K562 (cell line): ENCODE results near the gene VKORC1. TPM values are rescaled to one million over a fixed set of nuclear protein-coding genes. Genes with fewer than 3 reads are reported as not detected.

Experiments
- ARNT ChIP-seq, 2 experiments: fragments of 450-650 bp; IDR thresholded peaks; 2 replicates each; pipeline ENCODE4 v1.6.1; 2016; ENCODE audit warnings: mild to moderate bottlenecking in 1 of 2
- CREBBP ChIP-seq: IDR thresholded peaks from one replicate; pipeline ENCODE4 v1.6.1; 2012; ENCODE audit warnings: low read depth, mild to moderate bottlenecking, control low read depth, inconsistent platforms, low read length
- CSDE1 ChIP-seq, 2 experiments: fragments of 450-650 bp; IDR thresholded peaks; 2 replicates each; pipeline ENCODE4 v1.6.1; 2016; ENCODE audit warnings: mild to moderate bottlenecking in 1 of 2
- HDAC1 ChIP-seq, 2 experiments: fragments of 450-650 bp; IDR thresholded peaks; 2 replicates each; pipeline ENCODE4 v1.6.1; 2016 to 2017; ENCODE audit warnings: inconsistent platforms in 1 of 2, mild to moderate bottlenecking in 1 of 2, moderate library complexity in 1 of 2
- JUND ChIP-seq, 2 experiments: IDR thresholded peaks; 2 replicates in 1 of 2; 3 replicates in 1 of 2; pipeline ENCODE4 v1.6.1; 2011; ENCODE audit warnings: borderline replicate concordance in 2 of 2, low read depth in 2 of 2, low read length in 2 of 2, improper control_type of control experiment in 1 of 2, missing biosample characterization in 1 of 2, missing genetic modification characterization in 1 of 2, missing genetic modification reagents in 1 of 2
- LCOR ChIP-seq: sonication (generic); formaldehyde crosslinking; IDR thresholded peaks from 2 replicates; pipeline ENCODE4 v1.8.0; 2022; ENCODE audit warnings: mild to moderate bottlenecking, missing genetic modification reagents
- NFIX ChIP-seq: fragments of 250-450 bp; sonication (Bioruptor Pico); IDR thresholded peaks from 2 replicates; pipeline ENCODE4 v1.4.0; 2020; ENCODE audit warnings: low read depth, mild to moderate bottlenecking, moderate library complexity
- PHB ChIP-seq: fragments of 250-450 bp; sonication (Bioruptor Pico); IDR thresholded peaks from 2 replicates; pipeline ENCODE4 v1.5.0; 2021
- TAF9B ChIP-seq: fragments of 450-650 bp; IDR thresholded peaks from 2 replicates; pipeline ENCODE4 v1.6.1; 2018; ENCODE audit warnings: mild to moderate bottlenecking; ENCODE audit not compliant: partially characterized antibody
- U2AF2 ChIP-seq: fragments of 200-400 bp; formaldehyde crosslinking; optimal IDR thresholded peaks from 2 replicates; pipeline ENCODE3; 2017; ENCODE audit warnings: low read depth, mild to moderate bottlenecking, low read length
- ZNF444 ChIP-seq: fragments of 250-450 bp; sonication (Bioruptor Pico); IDR thresholded peaks from 2 replicates; pipeline ENCODE4 v1.4.0; 2020; ENCODE audit warnings: mild to moderate bottlenecking, moderate library complexity
- polyA plus RNA-seq, 8 experiments: library from polyadenylated mRNA; depleted of rRNA in 4 of 8; stranded (reverse) in 5 of 8; unstranded in 3 of 8; fragments of >200 nt; fragmentation: Nextera tagmentation in 2 of 8; fragmentation: Illumina TruSeq in 1 of 8; extraction: Ambion mirVana in 2 of 8; extraction: Trizol in 1 of 8; gene quantifications; 2 replicates each; pipeline versions ENCODE4 v1.2.1 to v1.2.3, GENCODE V29; 2011 to 2014; ENCODE audit warnings: inconsistent platforms in 1 of 8, missing spikeins in 1 of 8
- total RNA-seq, 7 experiments: library from RNA; depleted of rRNA in 6 of 7; stranded (reverse); fragments of >200 nt in 6 of 7; fragmentation: Illumina TruSeq in 2 of 7; extraction: Trizol in 2 of 7; gene quantifications; 2 replicates each; pipeline versions ENCODE4 v1.2.1 to v1.2.3, GENCODE V29; 2011 to 2021; ENCODE audit warnings: low replicate concordance in 1 of 7
- TF ChIP-seq, protein P1 (sequence below): fragments of 450-650 bp; IDR thresholded peaks from 2 replicates; pipeline ENCODE4 v1.6.1; 2014; ENCODE audit warnings: low read depth, mild to moderate bottlenecking, moderate library complexity, borderline replicate concordance
- TF ChIP-seq, protein P2 (sequence below), 2 experiments: IDR thresholded peaks in 1 of 2; conservative IDR thresholded peaks in 1 of 2; 2 replicates each; pipeline ENCODE4 v1.6.1; 2016; ENCODE audit warnings: low read depth in 2 of 2, mild to moderate bottlenecking in 1 of 2, missing compliant biosample characterization in 1 of 2, missing genetic modification characterization in 1 of 2, moderate library complexity in 1 of 2
- TF ChIP-seq, protein P3 (sequence below): fragments of 450-650 bp; conservative IDR thresholded peaks from 2 replicates; pipeline ENCODE4 v1.6.1; 2016; ENCODE audit warnings: missing genetic modification characterization, low read depth, mild to moderate bottlenecking, missing compliant biosample characterization, moderate library complexity
- TF ChIP-seq, protein P4 (sequence below): IDR thresholded peaks from 2 replicates; pipeline ENCODE4 v1.6.1; 2016; ENCODE audit warnings: missing genetic modification characterization, missing compliant biosample characterization
- TF ChIP-seq, protein P5 (sequence below): IDR thresholded peaks from 2 replicates; pipeline ENCODE4 v1.6.1; 2011; ENCODE audit warnings: borderline replicate concordance, low read depth, mild to moderate bottlenecking, moderate library complexity, low read length; ENCODE audit not compliant: insufficient read depth, poor library complexity, severe bottlenecking

VKORC1 gene
- total and polyA plus RNA-seq, 9 of the 15 experiments (the other 6 are each of a cell fraction or from before 2014, with no cell fraction given) = 30.0 to 119 (median 62.1) TPM

DNA sequence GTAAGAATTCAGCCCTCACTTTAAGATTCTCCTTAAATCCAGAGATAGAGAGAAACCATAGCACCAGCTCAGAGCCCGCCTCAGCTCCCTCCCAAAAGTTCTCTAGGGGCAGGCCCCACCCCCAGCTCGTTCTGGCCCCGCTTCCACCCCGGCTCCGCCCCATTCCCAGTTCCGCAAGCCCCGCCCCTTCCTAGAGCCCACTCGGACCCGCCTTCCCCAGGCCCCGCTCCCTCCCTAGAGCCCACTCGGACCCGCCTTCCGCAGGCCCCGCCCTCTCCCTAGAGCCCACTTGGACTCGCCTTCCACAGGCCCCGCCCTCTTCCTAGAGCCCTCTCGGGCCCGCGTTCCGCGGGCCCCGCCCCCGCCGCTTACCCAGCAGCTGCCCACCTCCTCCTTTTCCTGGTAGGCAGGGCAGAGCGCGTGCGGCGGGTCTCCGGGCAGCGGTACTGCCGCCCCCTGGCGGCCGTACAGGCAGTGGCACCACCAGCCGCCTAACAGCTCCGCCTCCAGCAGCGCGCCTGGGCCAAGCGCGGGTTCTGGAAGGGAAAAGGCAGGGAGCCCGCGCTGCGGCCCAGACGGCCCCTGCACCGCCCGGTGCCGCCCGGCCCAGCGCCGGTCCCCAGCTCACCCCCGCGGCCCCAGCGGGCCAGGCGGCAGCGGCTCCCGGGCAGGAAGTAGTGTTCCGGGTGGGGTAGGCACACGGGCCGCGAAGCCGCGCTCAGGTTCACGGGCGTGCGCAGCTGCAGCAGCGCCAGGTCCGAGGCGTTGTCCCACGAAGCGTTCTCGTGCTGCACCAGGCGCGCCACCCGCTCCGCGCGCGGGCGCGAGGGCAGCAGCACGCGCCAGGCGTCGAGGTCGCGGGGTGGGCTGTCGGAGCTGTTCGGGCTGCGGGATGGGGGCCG lies 47.8 kb upstream of the VKORC1 start (continued):
- TF ChIP-seq, protein P1, sequence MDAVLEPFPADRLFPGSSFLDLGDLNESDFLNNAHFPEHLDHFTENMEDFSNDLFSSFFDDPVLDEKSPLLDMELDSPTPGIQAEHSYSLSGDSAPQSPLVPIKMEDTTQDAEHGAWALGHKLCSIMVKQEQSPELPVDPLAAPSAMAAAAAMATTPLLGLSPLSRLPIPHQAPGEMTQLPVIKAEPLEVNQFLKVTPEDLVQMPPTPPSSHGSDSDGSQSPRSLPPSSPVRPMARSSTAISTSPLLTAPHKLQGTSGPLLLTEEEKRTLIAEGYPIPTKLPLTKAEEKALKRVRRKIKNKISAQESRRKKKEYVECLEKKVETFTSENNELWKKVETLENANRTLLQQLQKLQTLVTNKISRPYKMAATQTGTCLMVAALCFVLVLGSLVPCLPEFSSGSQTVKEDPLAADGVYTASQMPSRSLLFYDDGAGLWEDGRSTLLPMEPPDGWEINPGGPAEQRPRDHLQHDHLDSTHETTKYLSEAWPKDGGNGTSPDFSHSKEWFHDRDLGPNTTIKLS = no peak; the same call in 1 of the 2 replicates
- TF ChIP-seq ARNT (IDR thresholded peaks at IDR 0.05) (no peak), HDAC1 (IDR thresholded peaks at IDR 0.05) (peak in 1 of 2 experiments; percentile 66; a peak in 1 of 4 replicates), JUND (IDR thresholded peaks at IDR 0.05; ENCODE audit: borderline replicate concordance, low read depth, low read length) (peak; percentile 37; the same call in 1 of the 2 replicates), JUND (tag; IDR thresholded peaks at IDR 0.05; ENCODE audit: borderline replicate concordance, low read depth, low read length) (no peak; the same call in 2 of the 3 replicates), TAF9B (no peak), PHB (CRISPR knock-in tag) (no peak), CSDE1 (IDR thresholded peaks at IDR 0.05) (no peak), U2AF2 (no peak), CREBBP (no peak), ZNF444 (CRISPR knock-in tag) (no peak), NFIX (CRISPR knock-in tag) (no peak), LCOR (peak; percentile 68)
- TF ChIP-seq, protein P2, sequence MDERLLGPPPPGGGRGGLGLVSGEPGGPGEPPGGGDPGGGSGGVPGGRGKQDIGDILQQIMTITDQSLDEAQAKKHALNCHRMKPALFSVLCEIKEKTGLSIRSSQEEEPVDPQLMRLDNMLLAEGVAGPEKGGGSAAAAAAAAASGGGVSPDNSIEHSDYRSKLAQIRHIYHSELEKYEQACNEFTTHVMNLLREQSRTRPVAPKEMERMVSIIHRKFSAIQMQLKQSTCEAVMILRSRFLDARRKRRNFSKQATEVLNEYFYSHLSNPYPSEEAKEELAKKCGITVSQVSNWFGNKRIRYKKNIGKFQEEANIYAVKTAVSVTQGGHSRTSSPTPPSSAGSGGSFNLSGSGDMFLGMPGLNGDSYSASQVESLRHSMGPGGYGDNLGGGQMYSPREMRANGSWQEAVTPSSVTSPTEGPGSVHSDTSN (CRISPR knock-in tag; IDR thresholded peaks at IDR 0.05; ENCODE audit: low read depth) = no peak
- TF ChIP-seq, protein P2 (tag; conservative IDR thresholded peaks at IDR 0.05; ENCODE audit: low read depth) = no peak
- TF ChIP-seq, protein P3, sequence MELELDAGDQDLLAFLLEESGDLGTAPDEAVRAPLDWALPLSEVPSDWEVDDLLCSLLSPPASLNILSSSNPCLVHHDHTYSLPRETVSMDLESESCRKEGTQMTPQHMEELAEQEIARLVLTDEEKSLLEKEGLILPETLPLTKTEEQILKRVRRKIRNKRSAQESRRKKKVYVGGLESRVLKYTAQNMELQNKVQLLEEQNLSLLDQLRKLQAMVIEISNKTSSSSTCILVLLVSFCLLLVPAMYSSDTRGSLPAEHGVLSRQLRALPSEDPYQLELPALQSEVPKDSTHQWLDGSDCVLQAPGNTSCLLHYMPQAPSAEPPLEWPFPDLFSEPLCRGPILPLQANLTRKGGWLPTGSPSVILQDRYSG = no peak
- TF ChIP-seq, protein P4, sequence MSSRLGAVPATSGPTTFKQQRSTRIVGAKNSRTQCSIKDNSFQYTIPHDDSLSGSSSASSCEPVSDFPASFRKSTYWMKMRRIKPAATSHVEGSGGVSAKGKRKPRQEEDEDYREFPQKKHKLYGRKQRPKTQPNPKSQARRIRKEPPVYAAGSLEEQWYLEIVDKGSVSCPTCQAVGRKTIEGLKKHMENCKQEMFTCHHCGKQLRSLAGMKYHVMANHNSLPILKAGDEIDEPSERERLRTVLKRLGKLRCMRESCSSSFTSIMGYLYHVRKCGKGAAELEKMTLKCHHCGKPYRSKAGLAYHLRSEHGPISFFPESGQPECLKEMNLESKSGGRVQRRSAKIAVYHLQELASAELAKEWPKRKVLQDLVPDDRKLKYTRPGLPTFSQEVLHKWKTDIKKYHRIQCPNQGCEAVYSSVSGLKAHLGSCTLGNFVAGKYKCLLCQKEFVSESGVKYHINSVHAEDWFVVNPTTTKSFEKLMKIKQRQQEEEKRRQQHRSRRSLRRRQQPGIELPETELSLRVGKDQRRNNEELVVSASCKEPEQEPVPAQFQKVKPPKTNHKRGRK (tag) = no peak
- TF ChIP-seq, protein P5, sequence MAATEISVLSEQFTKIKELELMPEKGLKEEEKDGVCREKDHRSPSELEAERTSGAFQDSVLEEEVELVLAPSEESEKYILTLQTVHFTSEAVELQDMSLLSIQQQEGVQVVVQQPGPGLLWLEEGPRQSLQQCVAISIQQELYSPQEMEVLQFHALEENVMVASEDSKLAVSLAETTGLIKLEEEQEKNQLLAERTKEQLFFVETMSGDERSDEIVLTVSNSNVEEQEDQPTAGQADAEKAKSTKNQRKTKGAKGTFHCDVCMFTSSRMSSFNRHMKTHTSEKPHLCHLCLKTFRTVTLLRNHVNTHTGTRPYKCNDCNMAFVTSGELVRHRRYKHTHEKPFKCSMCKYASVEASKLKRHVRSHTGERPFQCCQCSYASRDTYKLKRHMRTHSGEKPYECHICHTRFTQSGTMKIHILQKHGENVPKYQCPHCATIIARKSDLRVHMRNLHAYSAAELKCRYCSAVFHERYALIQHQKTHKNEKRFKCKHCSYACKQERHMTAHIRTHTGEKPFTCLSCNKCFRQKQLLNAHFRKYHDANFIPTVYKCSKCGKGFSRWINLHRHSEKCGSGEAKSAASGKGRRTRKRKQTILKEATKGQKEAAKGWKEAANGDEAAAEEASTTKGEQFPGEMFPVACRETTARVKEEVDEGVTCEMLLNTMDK = peak; percentile 64
